ENCODE data around the gene CLECL1. TPM values are rescaled to one million over a fixed set of nuclear protein-coding genes. Genes with fewer than 3 reads are reported as not detected.
A peak's percentile ranks its signal among the peaks of the same experiment; 100 is the strongest.

The CLECL1 gene
- total and polyA plus RNA-seq, 2 of the 4 experiments (the other 2 are of a cell fraction), result not detected

DNA sequence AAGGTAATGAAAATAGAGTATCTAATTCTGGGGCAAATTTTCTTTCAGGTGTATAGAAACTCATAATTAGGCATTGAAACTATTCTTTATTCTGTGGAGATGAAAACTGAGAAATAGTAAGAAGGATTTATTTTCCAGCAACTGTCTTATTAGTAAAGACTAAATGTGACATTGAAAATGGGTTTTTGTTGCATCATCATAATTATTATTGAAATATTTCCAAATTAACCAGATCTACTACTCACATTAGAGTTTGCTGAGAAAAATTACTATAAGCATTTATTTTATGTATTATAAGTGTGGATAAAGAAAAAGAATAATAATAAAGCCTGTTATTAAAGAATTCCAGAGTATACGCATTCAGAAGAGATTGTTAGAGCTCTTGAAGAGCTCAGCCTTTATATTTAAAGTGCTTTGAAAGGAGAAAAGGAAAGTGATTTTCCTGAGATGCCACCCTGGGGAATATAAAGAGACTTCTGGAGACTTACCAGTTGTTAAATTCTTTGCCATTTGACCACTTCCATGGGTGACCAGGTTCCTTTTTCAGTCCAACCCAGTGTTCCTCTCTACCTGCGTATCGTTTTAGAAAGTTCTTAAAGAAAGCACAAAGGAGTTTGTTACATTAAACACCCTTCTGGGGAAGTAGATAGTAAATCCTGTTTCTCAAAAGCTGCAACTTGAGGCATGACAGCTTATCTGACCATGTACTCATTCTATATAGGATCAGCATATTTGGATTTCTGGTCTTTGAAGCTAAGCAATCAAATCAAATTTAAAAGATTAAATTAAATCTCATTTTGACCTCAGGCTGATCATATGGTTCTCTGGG is 21.4 kb upstream of the CLECL1 start:
- no peaks in the 10 kb centered on the region for H3K9me1 ChIP-seq (ENCODE audit: insufficient read depth, low read length)
- H2AK9ac ChIP-seq (replicated peaks; ENCODE audit: low read depth, low read length, poor library complexity), result no peak overlapping the region
- H4K91ac ChIP-seq (ENCODE audit: insufficient read depth, low read depth, low read length), result no peak overlapping the region
- no peak for DNase-seq
- no peak overlapping the region for H2AK5ac ChIP-seq (ENCODE audit: low read depth, low read length)
- H2AFZ ChIP-seq (replicated peaks; ENCODE audit: low read length, poor library complexity), result no peak overlapping the region
- no peak overlapping the region for H3K4ac ChIP-seq (ENCODE audit: low read depth, low read length)
- POLR2A ChIA-PET (ENCODE audit: unreplicated experiment), result no interaction called here
- H3K9ac ChIP-seq (ENCODE audit: low read depth, low read length), result no peak overlapping the region
- no peaks in the 10 kb centered on the region for H3K79me1 ChIP-seq (ENCODE audit: low read depth in 1 of 2, low read length in 2 of 2)
- no peak overlapping the region for H3K18ac ChIP-seq (ENCODE audit: low read depth, low read length)
- no TSS peak for BruUV-seq (replicated peaks)
- CTCF ChIA-PET, result interaction anchor here (0.6 to 1.4 kb wide), 3 partner anchors 26 to 385 kb away, joined by 3 to 5 read pairs (median 3); no protein-coding TSS in a partner anchor
- no peak overlapping the region for H2BK20ac ChIP-seq (ENCODE audit: low read depth, low read length)
- H3K23ac ChIP-seq (ENCODE audit: low read depth, low read length), result no peak overlapping the region
- H2BK5ac ChIP-seq (ENCODE audit: low read depth, low read length, poor library complexity, severe bottlenecking), result no peak overlapping the region
- no CpG with 5 or more reads among the region's 3 CpGs for WGBS, 2 experiments (ENCODE audit: extremely low coverage in 2 of 2, insufficient read length in 1 of 2)
- H3K9me3 ChIP-seq (ENCODE audit: control insufficient read depth, insufficient read depth, low read length), result no peaks in the 10 kb centered on the region
- H4K20me1 ChIP-seq (ENCODE audit: insufficient read depth, low read length), result no peaks in the 10 kb centered on the region
- no peak overlapping the region for H3K14ac ChIP-seq (replicated peaks; ENCODE audit: low read depth, low read length)
- dilution Hi-C loops (cut with HindIII; ENCODE audit: low sequenced_read_pairs, unreplicated experiment) (no loop called here), intact Hi-C loops (cut with micrococcal nuclease) (loop anchor here (5.0 kb wide), 3 partner anchors 258 to 438 kb away; partner anchors contain the start of genes CLEC12B and CLEC9A), in situ Hi-C loops (cut with MboI; ENCODE audit: low sequenced_read_pairs) (no loop called here)
- no peak for ATAC-seq (ENCODE audit: low read depth)
- H3K4me2 ChIP-seq (ENCODE audit: low read depth, low read length), result no peak overlapping the region
- no peak overlapping the region for H3K4me3 ChIP-seq (ENCODE audit: insufficient read depth, low read depth, low read length)
- no peaks in the 10 kb centered on the region for H3K27me3 ChIP-seq (ENCODE audit: control insufficient read depth, insufficient read depth, low read length)
- H3K27ac ChIP-seq (ENCODE audit: insufficient read depth, low read length), result no peak overlapping the region
- no peak overlapping the region for H4K5ac ChIP-seq (ENCODE audit: low read depth, low read length)
- H2BK15ac ChIP-seq (ENCODE audit: low read depth, low read length), result no peak overlapping the region
- H3K4me1 ChIP-seq (ENCODE audit: control insufficient read depth, insufficient read depth, low read length), result no peaks in the 10 kb centered on the region
- TF ChIP-seq CEBPB (IDR thresholded peaks at IDR 0.05; ENCODE audit: low read depth, low read length) (peak; percentile 16; the same call in 1 of the 2 replicates), RCOR1 (IDR thresholded peaks at IDR 0.05; ENCODE audit: insufficient replicate concordance, low read length) (no peak)
- H3K36me3 ChIP-seq (ENCODE audit: control insufficient read depth, insufficient read depth, low read length), result no peaks in the 10 kb centered on the region
- H2BK120ac ChIP-seq (ENCODE audit: low read depth, low read length), result no peak overlapping the region
- H3K56ac ChIP-seq (ENCODE audit: extremely low read depth, insufficient read depth, low read length), result no peak overlapping the region
- no peak overlapping the region for H4K8ac ChIP-seq (ENCODE audit: low read depth in 2 of 2, low read length in 2 of 2)
